ENCODE measurements around the gene XDH. TPM values are rescaled to one million over a fixed set of nuclear protein-coding genes. Genes with fewer than 3 reads are reported as not detected.

XDH gene
- total RNA-seq, 1 donor from 2014 or later = 0.05 TPM

DNA sequence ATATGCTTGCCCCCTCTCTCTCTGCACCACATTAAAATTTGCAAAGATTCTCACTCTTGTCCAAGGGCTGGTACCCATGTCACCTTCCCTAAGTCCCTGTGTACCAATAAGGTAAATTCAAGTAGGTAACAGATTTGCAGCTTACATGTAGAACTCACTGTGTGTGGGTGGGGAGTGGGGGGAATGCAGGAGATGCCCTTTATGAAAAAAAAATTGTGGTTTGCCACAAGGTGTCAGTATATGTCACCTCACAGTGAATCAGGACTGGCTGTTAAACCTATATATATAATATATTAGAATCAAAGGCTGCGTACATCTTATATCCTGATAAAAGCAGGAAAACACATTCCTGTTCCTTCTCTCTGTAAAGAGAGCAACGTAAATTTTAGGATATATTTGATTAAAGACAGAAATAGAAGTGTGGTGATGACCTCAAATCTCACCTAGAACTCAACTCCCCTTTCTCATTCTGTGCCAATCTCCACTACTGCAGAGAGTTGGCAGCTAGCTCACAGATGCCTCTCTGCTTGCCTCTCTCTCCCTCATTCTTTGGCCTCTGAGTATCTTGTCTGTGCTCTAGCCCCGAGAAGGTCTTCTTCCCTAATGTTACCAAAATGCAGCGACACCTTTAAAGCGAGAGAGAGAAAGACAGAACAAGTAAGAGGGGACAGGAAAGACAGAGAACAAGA lies 536 bp downstream of the XDH start:
- Histone ChIP-seq H3K27me3 (ENCODE audit: low read depth) (no peaks in the 10 kb centered on the region), H3K9me3 (replicated peaks) (peaks cover 13% of the 10 kb centered on the region), H3K4me3 (no peak overlapping the region), H3K27ac (replicated peaks) (no peak overlapping the region), H3K36me3 (no peaks in the 10 kb centered on the region), H3K4me1 (peaks cover 4% of the 10 kb centered on the region)
- TF ChIP-seq, protein P1, sequence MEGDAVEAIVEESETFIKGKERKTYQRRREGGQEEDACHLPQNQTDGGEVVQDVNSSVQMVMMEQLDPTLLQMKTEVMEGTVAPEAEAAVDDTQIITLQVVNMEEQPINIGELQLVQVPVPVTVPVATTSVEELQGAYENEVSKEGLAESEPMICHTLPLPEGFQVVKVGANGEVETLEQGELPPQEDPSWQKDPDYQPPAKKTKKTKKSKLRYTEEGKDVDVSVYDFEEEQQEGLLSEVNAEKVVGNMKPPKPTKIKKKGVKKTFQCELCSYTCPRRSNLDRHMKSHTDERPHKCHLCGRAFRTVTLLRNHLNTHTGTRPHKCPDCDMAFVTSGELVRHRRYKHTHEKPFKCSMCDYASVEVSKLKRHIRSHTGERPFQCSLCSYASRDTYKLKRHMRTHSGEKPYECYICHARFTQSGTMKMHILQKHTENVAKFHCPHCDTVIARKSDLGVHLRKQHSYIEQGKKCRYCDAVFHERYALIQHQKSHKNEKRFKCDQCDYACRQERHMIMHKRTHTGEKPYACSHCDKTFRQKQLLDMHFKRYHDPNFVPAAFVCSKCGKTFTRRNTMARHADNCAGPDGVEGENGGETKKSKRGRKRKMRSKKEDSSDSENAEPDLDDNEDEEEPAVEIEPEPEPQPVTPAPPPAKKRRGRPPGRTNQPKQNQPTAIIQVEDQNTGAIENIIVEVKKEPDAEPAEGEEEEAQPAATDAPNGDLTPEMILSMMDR (IDR thresholded peaks at IDR 0.05; ENCODE audit: borderline replicate concordance) = no peak
- DNase-seq = no peak
- intact Hi-C loops (cut with micrococcal nuclease) = no loop called here

DNA sequence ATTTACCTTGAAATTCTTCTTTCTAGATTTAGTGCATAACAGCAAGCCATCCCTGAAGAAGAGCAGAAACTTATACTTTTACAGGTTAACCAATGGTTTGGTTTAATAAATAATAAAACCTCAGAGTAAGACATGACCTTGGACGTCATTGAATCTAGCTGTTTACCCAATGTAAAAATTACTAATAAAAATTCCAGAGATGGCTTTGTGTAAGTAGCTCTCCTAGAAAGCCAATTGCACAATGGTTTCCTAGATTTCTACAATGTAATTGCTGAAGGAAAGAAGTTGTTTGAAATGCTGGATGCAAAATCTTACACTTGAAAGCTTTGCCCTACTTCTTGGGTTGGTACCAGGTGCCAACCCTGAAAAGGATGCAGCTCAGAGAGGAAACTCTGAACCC lies 1.5 kb downstream of the XDH start:
- Histone ChIP-seq H3K27ac (replicated peaks) (no peak overlapping the region), H3K27me3 (ENCODE audit: low read depth) (no peaks in the 10 kb centered on the region), H3K9me3 (replicated peaks) (peaks cover 3% of the 10 kb centered on the region), H3K36me3 (no peaks in the 10 kb centered on the region), H3K4me1 (peaks cover 4% of the 10 kb centered on the region), H3K4me3 (no peak overlapping the region)
- intact Hi-C loops (cut with micrococcal nuclease) = no loop called here
- no peak for DNase-seq
- TF ChIP-seq, protein P1 (IDR thresholded peaks at IDR 0.05; ENCODE audit: borderline replicate concordance) = no peak

DNA sequence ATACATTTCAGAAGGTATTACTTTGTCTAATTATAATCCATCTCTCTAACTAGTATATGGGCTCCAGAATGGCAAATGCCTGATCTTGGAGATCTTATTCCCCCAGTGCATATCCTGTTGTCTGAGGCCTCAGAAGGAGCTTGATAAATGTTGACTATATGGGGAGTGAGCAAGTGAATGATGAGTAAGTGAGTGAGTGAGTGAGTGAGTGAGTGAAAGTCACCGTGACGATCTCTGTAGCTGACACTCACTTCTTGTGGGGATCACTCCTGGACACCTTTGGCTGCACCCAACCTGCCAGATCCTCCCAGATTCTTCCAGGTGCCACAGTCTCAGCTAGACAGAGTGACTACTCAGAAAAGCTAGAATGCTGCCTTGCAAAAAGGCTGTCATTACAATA lies 2.8 kb downstream of the XDH start:
- Histone ChIP-seq H3K27ac (replicated peaks) (no peak overlapping the region), H3K4me3 (no peak overlapping the region), H3K9me3 (replicated peaks) (no peaks in the 10 kb centered on the region), H3K4me1 (peaks cover 4% of the 10 kb centered on the region), H3K27me3 (ENCODE audit: low read depth) (no peaks in the 10 kb centered on the region), H3K36me3 (no peaks in the 10 kb centered on the region)
- TF ChIP-seq, protein P1 (IDR thresholded peaks at IDR 0.05; ENCODE audit: borderline replicate concordance) = no peak
- intact Hi-C loops (cut with micrococcal nuclease) = no loop called here
- no peak for DNase-seq

DNA sequence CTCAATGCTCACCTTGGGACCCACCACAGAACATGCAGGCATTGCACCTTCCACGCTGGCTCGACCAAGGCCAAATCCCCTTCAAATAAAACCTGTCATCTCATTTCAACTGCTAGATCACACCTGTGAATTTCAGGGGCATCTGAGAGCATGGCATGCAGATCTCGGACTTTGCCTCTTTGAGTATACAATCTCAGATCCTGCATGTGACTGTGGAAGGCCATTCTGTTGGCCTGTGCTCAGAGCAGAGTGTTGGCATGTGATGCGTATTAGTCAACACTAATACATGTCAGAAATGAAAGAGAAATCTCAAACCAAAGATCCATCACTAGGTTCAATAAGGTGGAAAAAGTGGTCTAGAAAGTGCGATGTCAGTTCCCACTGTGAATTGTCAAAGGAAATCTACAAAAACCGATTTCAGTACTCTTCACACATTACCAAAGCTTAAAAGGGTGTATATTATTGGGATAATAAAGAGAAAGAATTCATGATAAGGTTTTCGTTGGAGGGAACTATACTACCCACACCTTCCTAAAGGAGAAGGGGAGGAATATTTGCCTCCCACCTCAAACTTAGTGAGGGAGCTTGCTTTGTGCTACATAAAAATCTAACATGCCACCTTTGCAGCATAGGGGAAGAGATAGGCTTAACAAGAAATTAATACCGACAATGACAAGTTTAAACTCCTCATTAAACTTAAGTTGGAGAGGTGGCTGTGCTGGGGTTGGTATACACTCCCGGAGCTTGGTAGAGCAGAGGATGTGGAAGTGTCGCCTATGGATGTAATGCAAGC lies 7.8 kb downstream of the XDH start:
- intact Hi-C loops (cut with micrococcal nuclease) = no loop called here
- no peak for DNase-seq
- Histone ChIP-seq H3K4me3 (no peak overlapping the region), H3K27me3 (ENCODE audit: low read depth) (no peaks in the 10 kb centered on the region), H3K27ac (replicated peaks) (no peak overlapping the region), H3K36me3 (no peaks in the 10 kb centered on the region), H3K4me1 (no peaks in the 10 kb centered on the region), H3K9me3 (replicated peaks) (no peaks in the 10 kb centered on the region)
- TF ChIP-seq, protein P1 (IDR thresholded peaks at IDR 0.05; ENCODE audit: borderline replicate concordance) = no peak

DNA sequence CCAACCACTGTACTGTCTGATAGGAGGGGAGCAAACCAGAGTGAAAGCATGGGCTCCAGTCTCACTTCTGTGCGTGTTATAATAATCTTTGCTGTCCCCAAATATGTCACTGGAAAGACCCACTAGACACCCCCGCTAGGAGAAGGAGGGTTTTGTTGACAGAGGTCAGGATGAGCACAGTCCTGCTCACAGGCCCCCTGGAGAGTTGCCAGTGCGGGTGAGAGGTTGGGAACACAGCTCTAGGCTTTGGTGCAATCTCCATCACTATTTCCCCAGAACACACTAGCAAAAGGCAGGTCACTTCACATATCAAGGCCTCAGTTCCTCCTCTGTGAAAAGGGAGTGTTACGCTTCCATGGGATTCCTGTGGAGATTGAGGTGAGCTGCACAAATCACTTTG lies 9.7 kb downstream of the XDH start:
- no peaks in the 10 kb centered on the region for H3K9me3 ChIP-seq (replicated peaks)
- no peaks in the 10 kb centered on the region for H3K4me1 ChIP-seq
- H3K4me3 ChIP-seq = no peak overlapping the region
- H3K36me3 ChIP-seq = no peaks in the 10 kb centered on the region
- TF ChIP-seq, protein P1 (IDR thresholded peaks at IDR 0.05; ENCODE audit: borderline replicate concordance) = no peak
- no peaks in the 10 kb centered on the region for H3K27me3 ChIP-seq (ENCODE audit: low read depth)
- H3K27ac ChIP-seq (replicated peaks) = no peak overlapping the region
- no peak for DNase-seq
- intact Hi-C loops (cut with micrococcal nuclease) = no loop called here
